HG02798 (cell line): ENCODE measurements around the gene PMM1.
"Not testable (repeated sequence)": the region's sequence is repeated elsewhere in the genome, so short reads cannot be mapped to it uniquely, and the experiment has no call there.

Experiments used
- ATAC-seq: cut with Tn5 transposase; IDR thresholded peaks from one replicate; pipeline ENCODE4 v1.9.1; 2021; ENCODE audit warnings: mild to moderate bottlenecking; ENCODE audit not compliant: unreplicated experiment, poor library complexity

PMM1 gene

GRCh38 chr22:41598081-41598480, 8.4 kb upstream of the PMM1 start:
- no peak for ATAC-seq

DNA sequence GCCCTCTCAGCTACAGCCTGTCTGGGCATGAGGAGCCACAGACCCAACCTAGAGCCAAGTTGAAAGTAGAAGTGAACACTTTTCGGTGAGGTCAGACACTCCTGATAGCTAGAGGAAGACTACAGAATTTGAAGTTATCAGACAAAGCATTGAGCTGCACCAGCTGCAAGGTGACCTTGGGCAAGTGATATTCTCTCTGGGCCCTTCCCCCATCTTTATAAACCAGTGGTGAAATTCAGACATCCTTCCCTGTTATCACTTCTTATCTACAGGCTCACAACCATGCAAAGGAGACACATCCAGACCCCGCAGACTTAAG, 8.0 kb upstream of the PMM1 start:
- no peak for ATAC-seq

GRCh38 chr22:41596776-41597634, 7.4 kb upstream of the PMM1 start:
- ATAC-seq: no peak

GRCh38 chr22:41595703-41596102, 6.1 kb upstream of the PMM1 start:
- no peak for ATAC-seq

- not testable (repeated sequence) for ATAC-seq
These were observed 3.8 kb upstream of the PMM1 start for GRCh38 chr22:41593336-41593960.

DNA sequence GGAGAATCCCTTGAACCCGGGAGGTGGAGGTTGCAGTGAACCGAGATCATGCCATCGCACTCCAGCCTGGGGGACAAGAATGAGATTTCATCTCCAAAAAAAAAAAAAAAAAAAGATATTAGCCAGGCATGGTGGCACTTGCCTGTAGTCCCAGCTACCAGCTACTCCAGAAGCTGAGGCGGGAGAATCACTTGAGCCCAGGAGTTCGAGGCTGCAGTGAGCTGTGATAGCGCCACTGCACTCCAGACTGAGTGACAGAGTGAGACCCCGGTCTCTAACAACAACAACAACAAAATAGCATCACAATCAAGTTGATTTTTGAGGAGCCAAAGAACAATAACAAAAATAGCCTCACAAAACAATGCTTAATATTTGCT, 2.3 kb downstream of the PMM1 start:
- no peak for ATAC-seq

GRCh38 chr22:41585898-41586297, 3.7 kb downstream of the PMM1 start:
- ATAC-seq: no peak

- no peak for ATAC-seq
These were observed 4.8 kb downstream of the PMM1 start for GRCh38 chr22:41584881-41585280.

GRCh38 chr22:41582694-41583093, 6.9 kb downstream of the PMM1 start:
- ATAC-seq: no peak

GRCh38 chr22:41579997-41580355, 9.7 kb downstream of the PMM1 start:
- ATAC-seq: no peak

- no peak for ATAC-seq
These were observed 10.2 kb downstream of the PMM1 start for GRCh38 chr22:41579297-41579996.

DNA sequence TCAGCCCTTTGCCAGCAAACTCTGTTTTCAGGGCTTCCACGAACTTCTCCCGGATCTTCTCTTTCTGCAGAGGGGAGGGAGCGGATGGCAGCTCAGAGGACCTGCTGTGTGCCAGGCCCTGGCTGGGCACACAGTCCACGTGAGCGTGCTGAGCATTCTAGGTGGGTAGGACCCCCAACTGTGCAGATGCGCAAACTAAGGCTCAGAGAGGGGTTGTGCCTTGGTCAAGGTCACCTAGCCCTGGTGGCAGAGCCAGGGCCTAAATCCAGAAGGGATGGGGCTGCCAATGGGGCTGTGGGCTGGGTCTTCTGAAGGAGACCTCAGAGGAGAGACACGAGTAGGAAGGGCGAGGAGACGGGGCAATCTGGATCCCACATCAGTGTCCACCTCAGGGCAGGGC, 10.8 kb downstream of the PMM1 start:
- ATAC-seq: no peak

DNA sequence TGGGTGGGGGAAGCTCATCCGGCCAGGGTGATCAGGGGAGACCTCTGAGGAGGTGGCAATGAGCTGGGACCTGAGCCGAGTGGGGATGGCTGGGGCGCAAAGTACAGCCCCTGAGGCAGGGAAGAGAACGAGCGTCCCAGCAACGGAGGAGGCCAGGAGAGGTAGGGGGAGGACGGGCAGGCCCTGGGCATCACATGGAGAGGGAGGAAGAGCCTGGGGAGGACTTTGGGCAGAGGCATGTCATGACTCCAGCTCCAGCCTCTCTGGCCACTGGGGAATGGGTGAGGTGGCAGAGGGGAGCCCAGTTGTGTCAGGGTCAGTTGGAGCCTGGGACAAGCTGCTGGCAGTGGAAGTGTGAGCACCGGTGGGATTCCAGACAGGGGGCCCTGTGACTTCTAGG, 11.5 kb downstream of the PMM1 start:
- ATAC-seq: no peak

- no peak for ATAC-seq
These were observed 12.8 kb downstream of the PMM1 start for GRCh38 chr22:41576877-41577276.

GRCh38 chr22:41575533-41575932, 14.1 kb downstream of the PMM1 start:
- ATAC-seq: no peak

- no peak for ATAC-seq
These were observed 14.7 kb downstream of the PMM1 start for GRCh38 chr22:41574847-41575381.

DNA sequence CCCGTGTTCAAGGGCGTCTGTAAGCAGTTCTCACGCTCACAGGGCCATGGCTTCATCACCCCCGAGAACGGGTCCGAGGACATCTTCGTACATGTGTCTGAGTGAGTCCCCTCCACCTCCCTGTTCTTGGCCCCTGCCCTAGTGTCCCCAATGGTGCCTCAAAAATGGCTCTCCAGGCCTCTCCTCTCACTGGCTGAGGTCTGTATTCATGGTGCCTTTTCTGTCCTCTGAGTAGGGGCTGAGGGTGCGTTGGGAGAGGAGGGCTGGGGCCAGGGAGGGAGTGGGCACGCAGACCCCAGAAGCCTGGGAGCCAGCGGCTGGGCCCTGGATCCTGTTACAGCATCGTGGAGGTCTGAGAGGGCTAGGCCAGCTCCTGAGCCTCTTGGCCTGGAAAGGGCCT, 16.0 kb downstream of the PMM1 start:
- ATAC-seq: no peak

DNA sequence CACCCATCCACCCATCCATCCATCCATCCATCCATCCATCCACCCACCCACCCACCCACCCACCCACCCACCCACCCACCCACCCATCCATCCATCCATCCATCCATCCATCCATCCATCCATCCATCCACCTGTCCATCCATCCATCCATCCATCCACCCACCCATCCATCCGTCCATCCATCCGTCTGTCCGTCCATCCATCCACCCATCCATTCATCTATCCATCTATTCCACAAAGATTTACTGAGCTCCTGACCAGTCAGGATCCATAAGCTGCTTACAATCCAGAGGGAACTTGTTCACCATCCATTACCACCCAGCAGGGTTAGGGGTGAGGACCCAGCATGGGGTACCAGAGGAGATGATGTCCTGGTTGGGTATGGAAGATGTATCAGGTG, 17.3 kb downstream of the PMM1 start:
- ATAC-seq: not testable (repeated sequence)

- ATAC-seq: no peak
These were observed 17.9 kb downstream of the PMM1 start for GRCh38 chr22:41571786-41572185.

- ATAC-seq: no peak
These were observed 19.4 kb downstream of the PMM1 start for GRCh38 chr22:41570221-41570620.

GRCh38 chr22:41568811-41569210, 20.8 kb downstream of the PMM1 start:
- ATAC-seq: no peak

DNA sequence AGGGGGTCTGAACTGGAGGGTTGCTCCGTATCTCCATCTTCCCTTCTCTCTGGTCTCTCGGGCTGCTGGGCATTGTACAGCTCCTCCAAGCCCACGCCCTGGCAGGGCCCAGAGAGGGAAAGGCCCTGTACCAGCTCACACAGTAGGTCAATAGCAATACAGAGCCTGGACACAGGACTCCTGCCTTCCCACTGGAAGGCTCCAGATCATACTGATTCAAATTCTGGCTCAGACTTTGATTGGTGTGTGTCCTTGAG, 22.2 kb downstream of the PMM1 start:
- ATAC-seq: no peak
